K562 (cell line): ENCODE measurements around the gene VHLL. TPM values are rescaled to one million over a fixed set of nuclear protein-coding genes. Genes with fewer than 3 reads are reported as not detected.

Experiments used
- ETV6 ChIP-seq, 3 experiments: fragments of 150-350 bp in 1 of 3; sonication (generic) in 1 of 3; formaldehyde crosslinking in 1 of 3; IDR thresholded peaks; 2 replicates each; pipeline versions ENCODE4 v1.6.1 to v1.8.0; 2014 to 2022; ENCODE audit warnings: borderline replicate concordance in 2 of 3, low read depth in 2 of 3, antibody characterized with exemption in 1 of 3, low read length in 1 of 3, mild to moderate bottlenecking in 1 of 3, missing genetic modification reagents in 1 of 3
- FOXM1 ChIP-seq, 2 experiments: fragments of 450-650 bp in 1 of 2; sonication (generic) in 1 of 2; formaldehyde crosslinking in 1 of 2; IDR thresholded peaks; 2 replicates each; pipeline versions ENCODE4 v1.6.1 to v1.9.0; 2017 to 2022; ENCODE audit warnings: low read depth in 2 of 2, mild to moderate bottlenecking in 2 of 2, missing genetic modification reagents in 1 of 2, moderate library complexity in 1 of 2
- HDAC2 ChIP-seq: fragments of 450-650 bp; IDR thresholded peaks from 2 replicates; pipeline ENCODE4 v1.6.1; 2016; ENCODE audit warnings: mild to moderate bottlenecking
- NR2C2 ChIP-seq, 2 experiments: fragments of 200-800 bp in 1 of 2; sonication (Bioruptor generic) in 1 of 2; sonication (generic) in 1 of 2; formaldehyde crosslinking in 1 of 2; IDR thresholded peaks; 2 replicates each; pipeline versions ENCODE4 v1.6.1 to v1.8.0; 2016 to 2022; ENCODE audit warnings: mild to moderate bottlenecking in 1 of 2, missing compliant biosample characterization in 1 of 2, missing genetic modification characterization in 1 of 2, missing genetic modification reagents in 1 of 2
- TCF3 ChIP-seq: sonication (generic); formaldehyde crosslinking; IDR thresholded peaks from 2 replicates; pipeline ENCODE4 v1.4.0; 2020; ENCODE audit warnings: mild to moderate bottlenecking, missing genetic modification reagents
- ZNF124 ChIP-seq: sonication (generic); formaldehyde crosslinking; IDR thresholded peaks from 2 replicates; pipeline ENCODE4 v1.8.1; 2022; ENCODE audit warnings: missing genetic modification reagents
- ZNF3 ChIP-seq: fragments of 250-450 bp; sonication (Bioruptor Pico); IDR thresholded peaks from 2 replicates; pipeline ENCODE4 v1.5.0; 2021; ENCODE audit warnings: mild to moderate bottlenecking, moderate library complexity
- polyA plus RNA-seq, 8 experiments: library from polyadenylated mRNA; depleted of rRNA in 4 of 8; stranded (reverse) in 5 of 8; unstranded in 3 of 8; fragments of >200 nt; fragmentation: Nextera tagmentation in 2 of 8; fragmentation: Illumina TruSeq in 1 of 8; extraction: Ambion mirVana in 2 of 8; extraction: Trizol in 1 of 8; gene quantifications; 2 replicates each; pipeline versions ENCODE4 v1.2.1 to v1.2.3, GENCODE V29; 2011 to 2014; ENCODE audit warnings: inconsistent platforms in 1 of 8, missing spikeins in 1 of 8
- total RNA-seq, 7 experiments: library from RNA; depleted of rRNA in 6 of 7; stranded (reverse); fragments of >200 nt in 6 of 7; fragmentation: Illumina TruSeq in 2 of 7; extraction: Trizol in 2 of 7; gene quantifications; 2 replicates each; pipeline versions ENCODE4 v1.2.1 to v1.2.3, GENCODE V29; 2011 to 2021; ENCODE audit warnings: low replicate concordance in 1 of 7
- TF ChIP-seq, protein P1 (sequence below): fragments of 250-450 bp; sonication (Bioruptor Pico); IDR thresholded peaks from 2 replicates; pipeline ENCODE4 v1.8.0; 2022; ENCODE audit warnings: moderate library complexity, mild to moderate bottlenecking, inconsistent platforms
- TF ChIP-seq, protein P2 (sequence below), 2 experiments: IDR thresholded peaks; 2 replicates each; pipeline ENCODE4 v1.6.1; 2011; ENCODE audit warnings: borderline replicate concordance in 1 of 2, control low read depth in 1 of 2, low read depth in 1 of 2, low read length in 1 of 2, mild to moderate bottlenecking in 1 of 2, mixed read lengths in 1 of 2, moderate library complexity in 1 of 2; ENCODE audit not compliant: insufficient read depth in 1 of 2, insufficient read length in 1 of 2, poor library complexity in 1 of 2, severe bottlenecking in 1 of 2; ENCODE audit errors: extremely low read depth in 1 of 2
- TF ChIP-seq, protein P3 (sequence below): sonication (generic); formaldehyde crosslinking; IDR thresholded peaks from 2 replicates; pipeline ENCODE4 v1.8.1; 2023; ENCODE audit warnings: mild to moderate bottlenecking, missing genetic modification reagents
- TF ChIP-seq, protein P4 (sequence below), 2 experiments: fragments of 450-650 bp in 1 of 2; sonication (generic) in 1 of 2; formaldehyde crosslinking; conservative IDR thresholded peaks; 2 replicates each; pipeline versions ENCODE4 v1.4.0 to v1.8.1; 2020 to 2022; ENCODE audit warnings: mild to moderate bottlenecking in 1 of 2, missing genetic modification reagents in 1 of 2
- TF ChIP-seq, protein P5 (sequence below): fragments of 450-650 bp; formaldehyde crosslinking; IDR thresholded peaks from 2 replicates; pipeline ENCODE4 v1.4.0; 2020; ENCODE audit warnings: mild to moderate bottlenecking, moderate library complexity

VHLL gene
- total and polyA plus RNA-seq, 9 of the 15 experiments (the other 6 are each of a cell fraction or from before 2014, with no cell fraction given): not detected

DNA sequence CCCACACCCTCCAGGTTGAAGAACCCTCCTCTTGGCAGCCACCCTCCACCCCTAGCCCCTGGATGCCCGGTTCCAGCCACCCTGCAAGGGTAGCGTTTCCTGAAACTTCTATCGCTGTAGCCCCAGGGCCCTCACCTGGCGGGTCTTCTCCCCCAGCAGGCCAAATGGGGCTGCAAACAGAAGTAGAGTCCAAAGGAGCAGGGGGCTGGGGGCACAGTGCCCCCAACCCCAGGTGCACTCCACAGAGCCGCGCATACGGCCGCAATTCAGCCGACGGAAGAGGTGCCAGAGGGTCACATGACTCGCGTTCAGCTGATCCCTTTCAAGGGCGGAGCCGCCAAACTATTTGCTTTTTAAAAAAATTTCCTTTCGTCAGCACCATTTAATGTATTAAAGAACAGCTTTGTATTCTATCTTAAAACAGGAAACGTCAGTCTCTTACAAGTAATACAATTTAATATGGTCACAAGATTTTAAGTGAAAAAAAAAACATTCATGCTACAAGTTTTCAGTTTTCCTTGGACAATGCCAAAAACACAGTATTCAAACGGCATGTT is 3.6 kb downstream of the VHLL start, which contains the start of gene GLMP (continued):
- TF ChIP-seq, protein P1, sequence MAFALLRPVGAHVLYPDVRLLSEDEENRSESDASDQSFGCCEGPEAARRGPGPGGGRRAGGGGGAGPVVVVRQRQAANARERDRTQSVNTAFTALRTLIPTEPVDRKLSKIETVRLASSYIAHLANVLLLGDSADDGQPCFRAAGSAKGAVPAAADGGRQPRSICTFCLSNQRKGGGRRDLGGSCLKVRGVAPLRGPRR (CRISPR knock-in tag): no peak
- no peak for TF ChIP-seq ZNF3 (CRISPR knock-in tag)
- peak; percentile 47; the same call in 1 of the 2 replicates for TF ChIP-seq HDAC2
- TF ChIP-seq, protein P2, sequence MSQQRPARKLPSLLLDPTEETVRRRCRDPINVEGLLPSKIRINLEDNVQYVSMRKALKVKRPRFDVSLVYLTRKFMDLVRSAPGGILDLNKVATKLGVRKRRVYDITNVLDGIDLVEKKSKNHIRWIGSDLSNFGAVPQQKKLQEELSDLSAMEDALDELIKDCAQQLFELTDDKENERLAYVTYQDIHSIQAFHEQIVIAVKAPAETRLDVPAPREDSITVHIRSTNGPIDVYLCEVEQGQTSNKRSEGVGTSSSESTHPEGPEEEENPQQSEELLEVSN (IDR thresholded peaks at IDR 0.05; ENCODE audit: borderline replicate concordance in 1 of 2, extremely low read depth in 1 of 2, insufficient read depth in 1 of 2, insufficient read length in 1 of 2, low read depth in 1 of 2, low read length in 1 of 2, poor library complexity in 1 of 2, severe bottlenecking in 1 of 2): peak in 1 of 2 experiments; percentile 83
- no peak for TF ChIP-seq ETV6 (IDR thresholded peaks at IDR 0.05; ENCODE audit: borderline replicate concordance in 1 of 2, low read depth in 2 of 2, low read length in 1 of 2)
- no peak for TF ChIP-seq ETV6 (CRISPR knock-in tag; IDR thresholded peaks at IDR 0.05; ENCODE audit: borderline replicate concordance)
- no peak for TF ChIP-seq ZNF124 (CRISPR knock-in tag)
- TF ChIP-seq, protein P3, sequence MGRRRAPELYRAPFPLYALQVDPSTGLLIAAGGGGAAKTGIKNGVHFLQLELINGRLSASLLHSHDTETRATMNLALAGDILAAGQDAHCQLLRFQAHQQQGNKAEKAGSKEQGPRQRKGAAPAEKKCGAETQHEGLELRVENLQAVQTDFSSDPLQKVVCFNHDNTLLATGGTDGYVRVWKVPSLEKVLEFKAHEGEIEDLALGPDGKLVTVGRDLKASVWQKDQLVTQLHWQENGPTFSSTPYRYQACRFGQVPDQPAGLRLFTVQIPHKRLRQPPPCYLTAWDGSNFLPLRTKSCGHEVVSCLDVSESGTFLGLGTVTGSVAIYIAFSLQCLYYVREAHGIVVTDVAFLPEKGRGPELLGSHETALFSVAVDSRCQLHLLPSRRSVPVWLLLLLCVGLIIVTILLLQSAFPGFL (CRISPR knock-in tag): no peak
- TF ChIP-seq NR2C2 (CRISPR knock-in tag; IDR thresholded peaks at IDR 0.05): 0 out of 2 replicates have a peak, but pooled peaks have one; percentile 20
- TF ChIP-seq NR2C2 (tag; IDR thresholded peaks at IDR 0.05): no peak
- no peak for TF ChIP-seq TCF3 (CRISPR knock-in tag)
- TF ChIP-seq, protein P4, sequence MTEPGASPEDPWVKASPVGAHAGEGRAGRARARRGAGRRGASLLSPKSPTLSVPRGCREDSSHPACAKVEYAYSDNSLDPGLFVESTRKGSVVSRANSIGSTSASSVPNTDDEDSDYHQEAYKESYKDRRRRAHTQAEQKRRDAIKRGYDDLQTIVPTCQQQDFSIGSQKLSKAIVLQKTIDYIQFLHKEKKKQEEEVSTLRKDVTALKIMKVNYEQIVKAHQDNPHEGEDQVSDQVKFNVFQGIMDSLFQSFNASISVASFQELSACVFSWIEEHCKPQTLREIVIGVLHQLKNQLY (CRISPR knock-in tag; conservative IDR thresholded peaks at IDR 0.05): no peak
- TF ChIP-seq, protein P5, sequence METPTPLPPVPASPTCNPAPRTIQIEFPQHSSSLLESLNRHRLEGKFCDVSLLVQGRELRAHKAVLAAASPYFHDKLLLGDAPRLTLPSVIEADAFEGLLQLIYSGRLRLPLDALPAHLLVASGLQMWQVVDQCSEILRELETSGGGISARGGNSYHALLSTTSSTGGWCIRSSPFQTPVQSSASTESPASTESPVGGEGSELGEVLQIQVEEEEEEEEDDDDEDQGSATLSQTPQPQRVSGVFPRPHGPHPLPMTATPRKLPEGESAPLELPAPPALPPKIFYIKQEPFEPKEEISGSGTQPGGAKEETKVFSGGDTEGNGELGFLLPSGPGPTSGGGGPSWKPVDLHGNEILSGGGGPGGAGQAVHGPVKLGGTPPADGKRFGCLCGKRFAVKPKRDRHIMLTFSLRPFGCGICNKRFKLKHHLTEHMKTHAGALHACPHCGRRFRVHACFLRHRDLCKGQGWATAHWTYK (CRISPR knock-in tag): peak; percentile 60; the same call in 1 of the 2 replicates
- no peak for TF ChIP-seq FOXM1 (IDR thresholded peaks at IDR 0.05; ENCODE audit: low read depth)
- TF ChIP-seq FOXM1 (CRISPR knock-in tag; IDR thresholded peaks at IDR 0.05; ENCODE audit: low read depth): no peak
